ENCODE measurements around the gene RAPGEF6. TPM values are rescaled to one million over a fixed set of nuclear protein-coding genes. Genes with fewer than 3 reads are reported as not detected.

Gene RAPGEF6
- total RNA-seq, 1 experiment from 2014 or later: 17.4 TPM

- Mint-ChIP-seq H3K4me3 (ENCODE audit: unreplicated experiment) (no peak overlapping the region), H3K27me3 (ENCODE audit: insufficient read depth, unreplicated experiment) (no peaks in the 10 kb centered on the region), H3K36me3 (ENCODE audit: insufficient read depth, unreplicated experiment) (peaks cover 6% of the 10 kb centered on the region), H3K27ac (ENCODE audit: unreplicated experiment) (no peak overlapping the region), H3K4me1 (ENCODE audit: low read depth, unreplicated experiment) (no peaks in the 10 kb centered on the region), H3K9me3 (ENCODE audit: unreplicated experiment) (no peaks in the 10 kb centered on the region)
- H3K9me3 ChIP-seq: no peaks in the 10 kb centered on the region
- no peak for TF ChIP-seq CTCF (IDR thresholded peaks at IDR 0.05; ENCODE audit: insufficient read depth in 1 of 2, low read depth in 1 of 2, low read length in 1 of 2, severe bottlenecking in 1 of 2, unreplicated experiment in 1 of 2)
- no peaks in the 10 kb centered on the region for H3K36me3 ChIP-seq (ENCODE audit: control insufficient read depth, insufficient read depth, low read length)
- ChIA-PET CTCF (no interaction called here), POLR2A (no interaction called here)
- intact Hi-C loops (cut with micrococcal nuclease; ENCODE audit: unreplicated experiment): no loop called here
- BruUV-seq (replicated peaks): no TSS peak
- no peaks in the 10 kb centered on the region for H3K27me3 ChIP-seq (replicated peaks; ENCODE audit: control insufficient read depth, insufficient read depth, low read length)
- H3K4me1 ChIP-seq: no peaks in the 10 kb centered on the region; the same call in 1 of the 2 replicates
- DNase-seq: no peak
- no peak overlapping the region for H3K4me3 ChIP-seq (ENCODE audit: low read depth, low read length)
Measured at GRCh38 chr5:131536211-131536826, 98.7 kb downstream of the RAPGEF6 start.

GRCh38 chr5:131534974-131535373, 100.1 kb downstream of the RAPGEF6 start:
- TF ChIP-seq CTCF (IDR thresholded peaks at IDR 0.05; ENCODE audit: insufficient read depth in 1 of 2, low read depth in 1 of 2, low read length in 1 of 2, severe bottlenecking in 1 of 2, unreplicated experiment in 1 of 2): no peak
- Mint-ChIP-seq H3K4me1 (ENCODE audit: low read depth, unreplicated experiment) (no peaks in the 10 kb centered on the region), H3K36me3 (ENCODE audit: insufficient read depth, unreplicated experiment) (peaks cover 6% of the 10 kb centered on the region), H3K4me3 (ENCODE audit: unreplicated experiment) (no peak overlapping the region), H3K27me3 (ENCODE audit: insufficient read depth, unreplicated experiment) (no peaks in the 10 kb centered on the region), H3K9me3 (ENCODE audit: unreplicated experiment) (no peaks in the 10 kb centered on the region), H3K27ac (ENCODE audit: unreplicated experiment) (no peak overlapping the region)
- DNase-seq: no peak
- ChIA-PET POLR2A (no interaction called here), CTCF (no interaction called here)
- peaks cover 5% of the 10 kb centered on the region; the same call in 1 of the 2 replicates for H3K4me1 ChIP-seq
- intact Hi-C loops (cut with micrococcal nuclease; ENCODE audit: unreplicated experiment): no loop called here
- no peak overlapping the region for H3K4me3 ChIP-seq (ENCODE audit: low read depth, low read length)
- H3K9me3 ChIP-seq: no peaks in the 10 kb centered on the region
- BruUV-seq (replicated peaks): no TSS peak
- no peaks in the 10 kb centered on the region for H3K36me3 ChIP-seq (ENCODE audit: control insufficient read depth, insufficient read depth, low read length)
- no peaks in the 10 kb centered on the region for H3K27me3 ChIP-seq (replicated peaks; ENCODE audit: control insufficient read depth, insufficient read depth, low read length)

- Mint-ChIP-seq H3K4me3 (ENCODE audit: unreplicated experiment) (no peak overlapping the region), H3K27me3 (ENCODE audit: insufficient read depth, unreplicated experiment) (no peaks in the 10 kb centered on the region), H3K36me3 (ENCODE audit: insufficient read depth, unreplicated experiment) (no peaks in the 10 kb centered on the region), H3K4me1 (ENCODE audit: low read depth, unreplicated experiment) (peaks cover under 1% of the 10 kb centered on the region), H3K27ac (ENCODE audit: unreplicated experiment) (no peak overlapping the region), H3K9me3 (ENCODE audit: unreplicated experiment) (no peaks in the 10 kb centered on the region)
- DNase-seq: no peak
- BruUV-seq (replicated peaks): no TSS peak
- Histone ChIP-seq H3K27me3 (replicated peaks; ENCODE audit: control insufficient read depth, insufficient read depth, low read length) (no peaks in the 10 kb centered on the region), H3K4me1 (peaks cover 5% of the 10 kb centered on the region; the same call in 1 of the 2 replicates), H3K4me3 (ENCODE audit: low read depth, low read length) (no peak overlapping the region), H3K36me3 (ENCODE audit: control insufficient read depth, insufficient read depth, low read length) (no peaks in the 10 kb centered on the region), H3K9me3 (no peaks in the 10 kb centered on the region)
- ChIA-PET CTCF (no interaction called here), POLR2A (no interaction called here)
- intact Hi-C loops (cut with micrococcal nuclease; ENCODE audit: unreplicated experiment): no loop called here
- peak in 1 of 2 experiments; percentile 19 for TF ChIP-seq CTCF (IDR thresholded peaks at IDR 0.05; ENCODE audit: insufficient read depth in 1 of 2, low read depth in 1 of 2, low read length in 1 of 2, severe bottlenecking in 1 of 2, unreplicated experiment in 1 of 2)
Measured at GRCh38 chr5:131533836-131534235, 101.2 kb downstream of the RAPGEF6 start.
